GM19239 (cell line): ENCODE data around the gene DACH2.
A peak's percentile ranks its signal among the peaks of the same experiment; 100 is the strongest.
"Not testable (repeated sequence)": the region's sequence is repeated elsewhere in the genome, so short reads cannot be mapped to it uniquely, and the experiment has no call there.

Experiments
- DNase-seq: peaks from one replicate; pipeline ENCODE4 v3.0.0; 2011; ENCODE audit warnings: low spot score; ENCODE audit not compliant: insufficient read length
- FAIRE-seq: peaks from 2 replicates; lab custom pipeline; 2011; peaks lifted over from hg19 to GRCh38; lab: Jason Lieb, UNC

The DACH2 gene

GRCh38 chrX:86148024-86148511 lies at the start of gene DACH2:
Gene DACH2 (plus strand): TSS chrX:86148451.
- no peak for FAIRE-seq
- DNase-seq, result peak; percentile 1

GRCh38 chrX:86102341-86102740 lies 45.9 kb upstream of the DACH2 start:
- no peak for FAIRE-seq
- DNase-seq, result no peak

GRCh38 chrX:86103061-86103460 lies 45.2 kb upstream of the DACH2 start:
- FAIRE-seq, result no peak
- no peak for DNase-seq

GRCh38 chrX:86104526-86104925 lies 43.7 kb upstream of the DACH2 start:
- FAIRE-seq, result no peak
- no peak for DNase-seq

- DNase-seq (no peak), FAIRE-seq (no peak)
These were observed 26.3 kb upstream of the DACH2 start for GRCh38 chrX:86121916-86122315.

- peak; percentile 77 for FAIRE-seq
These were observed 14.5 kb upstream of the DACH2 start for GRCh38 chrX:86133761-86134160.

GRCh38 chrX:86137071-86137470 lies 11.2 kb upstream of the DACH2 start:
- no peak for FAIRE-seq

More at GRCh38 chrX:86133761-86134160, 14.5 kb upstream of the DACH2 start:
- peak; percentile 1 for DNase-seq

GRCh38 chrX:86141786-86142185 lies 6.5 kb upstream of the DACH2 start:
- FAIRE-seq, result no peak
- no peak for DNase-seq

More at GRCh38 chrX:86137071-86137470, 11.2 kb upstream of the DACH2 start:
- DNase-seq, result no peak

GRCh38 chrX:86146102-86146501 lies 2.1 kb upstream of the DACH2 start:
- DNase-seq, result no peak
- FAIRE-seq, result no peak

GRCh38 chrX:86148594-86148993 lies 343 bp downstream of the DACH2 start:
- FAIRE-seq (no peak), DNase-seq (no peak)

GRCh38 chrX:86149119-86149518 lies 868 bp downstream of the DACH2 start:
- no peak for FAIRE-seq
- DNase-seq, result no peak

- DNase-seq, result no peak
- no peak for FAIRE-seq
These were observed 6.3 kb downstream of the DACH2 start for GRCh38 chrX:86154553-86154952.

GRCh38 chrX:86171366-86171765 lies 23.1 kb downstream of the DACH2 start:
- DNase-seq, result no peak
- no peak for FAIRE-seq

GRCh38 chrX:86178906-86179305 lies 30.7 kb downstream of the DACH2 start:
- DNase-seq (no peak), FAIRE-seq (no peak)

GRCh38 chrX:86181325-86181724 lies 33.1 kb downstream of the DACH2 start:
- DNase-seq, result not testable (repeated sequence)

GRCh38 chrX:86192827-86193226 lies 44.6 kb downstream of the DACH2 start:
- FAIRE-seq (no peak), DNase-seq (no peak)

More at GRCh38 chrX:86181325-86181724, 33.1 kb downstream of the DACH2 start:
- not testable (repeated sequence) for FAIRE-seq

GRCh38 chrX:86194758-86195157 lies 46.5 kb downstream of the DACH2 start:
- FAIRE-seq (no peak), DNase-seq (no peak)

- FAIRE-seq (no peak), DNase-seq (no peak)
These were observed 47.1 kb downstream of the DACH2 start for GRCh38 chrX:86195343-86195742.

- FAIRE-seq (no peak), DNase-seq (no peak)
These were observed 49.6 kb downstream of the DACH2 start for GRCh38 chrX:86197815-86198214.

- FAIRE-seq (no peak), DNase-seq (no peak)
These were observed 62.5 kb downstream of the DACH2 start for GRCh38 chrX:86210772-86211171.

GRCh38 chrX:86215260-86215659 lies 67.0 kb downstream of the DACH2 start:
- FAIRE-seq (no peak), DNase-seq (no peak)

GRCh38 chrX:86237482-86237881 lies 89.2 kb downstream of the DACH2 start:
- FAIRE-seq, result no peak

GRCh38 chrX:86241547-86241946 lies 93.3 kb downstream of the DACH2 start:
- FAIRE-seq (no peak), DNase-seq (no peak)

More at GRCh38 chrX:86237482-86237881, 89.2 kb downstream of the DACH2 start:
- no peak for DNase-seq
